ENCODE data around the gene DLL1. TPM values are rescaled to one million over a fixed set of nuclear protein-coding genes. Genes with fewer than 3 reads are reported as not detected.
"Not testable (repeated sequence)": the region's sequence is repeated elsewhere in the genome, so short reads cannot be mapped to it uniquely, and the experiment has no call there.

The DLL1 gene, protein sequence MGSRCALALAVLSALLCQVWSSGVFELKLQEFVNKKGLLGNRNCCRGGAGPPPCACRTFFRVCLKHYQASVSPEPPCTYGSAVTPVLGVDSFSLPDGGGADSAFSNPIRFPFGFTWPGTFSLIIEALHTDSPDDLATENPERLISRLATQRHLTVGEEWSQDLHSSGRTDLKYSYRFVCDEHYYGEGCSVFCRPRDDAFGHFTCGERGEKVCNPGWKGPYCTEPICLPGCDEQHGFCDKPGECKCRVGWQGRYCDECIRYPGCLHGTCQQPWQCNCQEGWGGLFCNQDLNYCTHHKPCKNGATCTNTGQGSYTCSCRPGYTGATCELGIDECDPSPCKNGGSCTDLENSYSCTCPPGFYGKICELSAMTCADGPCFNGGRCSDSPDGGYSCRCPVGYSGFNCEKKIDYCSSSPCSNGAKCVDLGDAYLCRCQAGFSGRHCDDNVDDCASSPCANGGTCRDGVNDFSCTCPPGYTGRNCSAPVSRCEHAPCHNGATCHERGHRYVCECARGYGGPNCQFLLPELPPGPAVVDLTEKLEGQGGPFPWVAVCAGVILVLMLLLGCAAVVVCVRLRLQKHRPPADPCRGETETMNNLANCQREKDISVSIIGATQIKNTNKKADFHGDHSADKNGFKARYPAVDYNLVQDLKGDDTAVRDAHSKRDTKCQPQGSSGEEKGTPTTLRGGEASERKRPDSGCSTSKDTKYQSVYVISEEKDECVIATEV
- total RNA-seq: 11.9 TPM
- polyA plus RNA-seq (ENCODE audit: insufficient read depth, low read depth, low replicate concordance): 4.5 TPM
- long read RNA-seq, donor 1, partial matches to known transcripts: 0 of 1 reads
- long read RNA-seq, donor 1, other reads (novel, unspliced or antisense): 0 of 1 reads
- long read RNA-seq, donor 2, partial matches to known transcripts: 0 of 1 reads
- long read RNA-seq, donor 2, other reads (novel, unspliced or antisense): 0 of 1 reads
- long read RNA-seq, donor 3, partial matches to known transcripts: 0 of 2 reads
- long read RNA-seq, donor 3, other reads (novel, unspliced or antisense): 0 of 2 reads
- long read RNA-seq, donor 4, partial matches to known transcripts: 0 of 1 reads
- long read RNA-seq, donor 4, other reads (novel, unspliced or antisense): 0 of 1 reads
- long read RNA-seq, donor 5: 0 reads
- long read RNA-seq, donor 6: 0 reads
- long read RNA-seq, donor 7, partial matches to known transcripts: 3 of 10 reads
- long read RNA-seq, donor 7, other reads (novel, unspliced or antisense): 7 of 10 reads
- long read RNA-seq, donor 8, partial matches to known transcripts: 0 of 1 reads
- long read RNA-seq, donor 8, other reads (novel, unspliced or antisense): 0 of 1 reads
- long read RNA-seq, donor 9: 0 reads
- long read RNA-seq, donor 10, partial matches to known transcripts: 0 of 2 reads
- long read RNA-seq, donor 10, other reads (novel, unspliced or antisense): 0 of 2 reads

DNA sequence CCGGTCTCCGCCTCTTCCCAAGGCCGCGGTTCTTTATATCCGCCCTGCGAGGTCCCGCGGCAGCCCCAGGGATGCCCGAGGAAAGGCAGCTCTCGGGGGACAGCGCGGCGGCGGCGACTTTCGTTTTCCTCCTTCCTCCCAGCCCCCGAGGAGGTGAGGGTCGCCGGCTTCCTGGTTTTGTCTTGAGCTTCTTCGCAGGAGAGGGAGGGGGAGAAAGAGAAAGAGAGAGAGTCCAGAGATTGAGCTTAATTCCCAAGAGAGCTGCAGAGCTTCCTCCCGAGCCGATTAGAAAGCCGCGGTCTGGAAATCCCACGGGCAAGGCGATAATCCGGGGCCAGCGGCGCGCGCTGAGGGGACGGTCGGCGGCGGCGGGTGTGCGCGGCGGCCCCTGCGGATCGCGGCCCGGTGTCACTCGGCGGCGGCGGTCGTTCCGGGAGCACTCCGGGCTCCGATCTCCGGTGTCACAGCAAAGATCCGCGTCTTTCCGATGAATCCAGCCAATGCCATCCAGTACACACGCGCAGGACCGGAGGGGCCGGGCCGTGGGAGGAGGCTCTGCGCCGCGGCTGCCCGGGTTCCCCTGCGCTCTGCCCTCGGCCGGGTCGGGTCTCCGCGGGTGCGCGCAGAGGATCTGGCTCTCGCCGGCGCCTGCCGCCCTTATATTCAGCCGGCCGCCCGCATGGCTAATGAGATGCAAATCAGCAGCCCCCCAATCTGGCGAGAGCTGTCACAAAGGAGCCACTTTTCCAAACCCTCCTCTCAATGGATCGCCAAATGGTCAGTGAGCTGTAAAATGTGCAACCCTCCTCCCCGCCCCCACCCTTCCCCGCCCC lies at the start of gene DLL1:
Gene DLL1 (minus strand): TSS at position 783 of the 833 bp plus-strand sequence. CDS start 939 bp downstream, outside the sequence.
- H3K27ac ChIP-seq (ENCODE audit: low read depth in 2 of 2, low read length in 2 of 2): peak within 1 kb of the TSS; percentile 41 to 52
- FAIRE-seq: no peak
- TF ChIP-seq, protein P1, sequence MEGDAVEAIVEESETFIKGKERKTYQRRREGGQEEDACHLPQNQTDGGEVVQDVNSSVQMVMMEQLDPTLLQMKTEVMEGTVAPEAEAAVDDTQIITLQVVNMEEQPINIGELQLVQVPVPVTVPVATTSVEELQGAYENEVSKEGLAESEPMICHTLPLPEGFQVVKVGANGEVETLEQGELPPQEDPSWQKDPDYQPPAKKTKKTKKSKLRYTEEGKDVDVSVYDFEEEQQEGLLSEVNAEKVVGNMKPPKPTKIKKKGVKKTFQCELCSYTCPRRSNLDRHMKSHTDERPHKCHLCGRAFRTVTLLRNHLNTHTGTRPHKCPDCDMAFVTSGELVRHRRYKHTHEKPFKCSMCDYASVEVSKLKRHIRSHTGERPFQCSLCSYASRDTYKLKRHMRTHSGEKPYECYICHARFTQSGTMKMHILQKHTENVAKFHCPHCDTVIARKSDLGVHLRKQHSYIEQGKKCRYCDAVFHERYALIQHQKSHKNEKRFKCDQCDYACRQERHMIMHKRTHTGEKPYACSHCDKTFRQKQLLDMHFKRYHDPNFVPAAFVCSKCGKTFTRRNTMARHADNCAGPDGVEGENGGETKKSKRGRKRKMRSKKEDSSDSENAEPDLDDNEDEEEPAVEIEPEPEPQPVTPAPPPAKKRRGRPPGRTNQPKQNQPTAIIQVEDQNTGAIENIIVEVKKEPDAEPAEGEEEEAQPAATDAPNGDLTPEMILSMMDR (IDR thresholded peaks at IDR 0.05; ENCODE audit: borderline replicate concordance, extremely low read depth, insufficient read depth): no peak
- H3K9ac ChIP-seq (ENCODE audit: low read length in 3 of 3): no peak within 1 kb of the TSS
- H3K27me3 ChIP-seq (ENCODE audit: control insufficient read depth, insufficient read depth, low read length): peaks cover 27% of the 10 kb centered on the region
- peaks cover 0 to 30% (median 0%) of the 10 kb centered on the region in 3 donors for H3K4me1 ChIP-seq (ENCODE audit: control insufficient read depth in 2 of 3, insufficient read depth in 2 of 3, low read depth in 1 of 3, low read length in 3 of 3)
- H3K36me3 ChIP-seq (ENCODE audit: control insufficient read depth in 2 of 3, insufficient read depth in 3 of 3, low read length in 3 of 3): no peaks in the 10 kb centered on the region
- intact Hi-C loops (cut with DNase I): no loop called here
- peak; percentile 70 to 91 (median 80) for DNase-seq
- H3K9me3 ChIP-seq (ENCODE audit: control insufficient read depth in 2 of 3, insufficient read depth in 1 of 3, low read length in 3 of 3): no peaks in the 10 kb centered on the region
- H3K4me3 ChIP-seq (ENCODE audit: low read length in 3 of 3): peak within 1 kb of the TSS; percentile 20 to 73 (median 64)

DNA sequence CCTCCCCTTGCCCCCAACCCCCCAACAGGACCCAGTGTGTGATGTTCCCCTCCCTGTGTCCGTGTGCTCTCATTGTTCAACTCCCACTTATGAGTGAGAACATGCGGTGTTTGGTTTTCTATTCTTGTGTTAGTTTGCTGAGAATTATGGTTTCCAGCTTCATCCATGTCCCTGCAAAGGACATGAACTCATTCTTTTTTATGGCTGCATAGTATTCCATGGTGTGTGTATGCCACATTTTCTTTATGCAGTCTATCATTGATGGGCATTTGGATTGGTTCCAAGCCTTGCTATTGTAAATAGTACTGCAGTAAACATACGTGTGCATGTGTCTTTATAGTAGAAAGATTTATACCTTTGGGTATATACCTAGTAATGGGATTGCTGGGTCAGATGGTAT lies 44.3 kb upstream of the DLL1 start:
- H3K27me3 ChIP-seq (ENCODE audit: control insufficient read depth, insufficient read depth, low read length); FAIRE-seq; H3K4me3 ChIP-seq (ENCODE audit: low read length in 3 of 3); H3K36me3 ChIP-seq (ENCODE audit: control insufficient read depth in 2 of 3, insufficient read depth in 3 of 3, low read length in 3 of 3); intact Hi-C loops (cut with DNase I); H3K9ac ChIP-seq (ENCODE audit: low read length in 3 of 3); H3K4me1 ChIP-seq (ENCODE audit: control insufficient read depth in 2 of 3, insufficient read depth in 2 of 3, low read depth in 1 of 3, low read length in 3 of 3); H3K27ac ChIP-seq (ENCODE audit: low read depth in 2 of 2, low read length in 2 of 2); DNase-seq; H3K9me3 ChIP-seq (ENCODE audit: control insufficient read depth in 2 of 3, insufficient read depth in 1 of 3, low read length in 3 of 3): not testable (repeated sequence)

DNA sequence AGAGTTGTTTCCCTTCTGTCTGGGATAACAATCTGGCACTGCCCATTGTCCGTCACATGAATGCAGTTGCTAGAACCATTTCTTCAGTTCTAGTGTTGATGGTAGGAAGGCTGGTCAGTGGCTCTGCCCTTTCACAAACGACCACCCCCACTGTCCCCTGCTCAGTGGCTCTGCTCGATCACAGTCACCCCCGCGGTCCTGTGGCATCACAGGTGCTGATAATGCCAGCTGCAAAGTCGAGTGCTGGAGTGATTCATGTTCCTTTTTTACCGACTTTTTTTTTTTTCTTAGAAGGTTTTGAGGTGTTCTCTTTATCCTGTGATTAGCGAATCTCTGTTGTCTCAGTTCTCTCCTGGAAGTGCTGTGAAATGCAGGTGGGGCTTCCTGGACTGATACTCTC lies 38.4 kb upstream of the DLL1 start:
- H3K4me3 ChIP-seq (ENCODE audit: low read length in 3 of 3): no peak overlapping the region
- H3K36me3 ChIP-seq (ENCODE audit: control insufficient read depth in 2 of 3, insufficient read depth in 3 of 3, low read length in 3 of 3): peaks cover 7 to 18% (median 18%) of the 10 kb centered on the region in 3 donors
- no peak overlapping the region for H3K27ac ChIP-seq (ENCODE audit: low read depth in 2 of 2, low read length in 2 of 2)
- H3K9me3 ChIP-seq (ENCODE audit: control insufficient read depth in 2 of 3, insufficient read depth in 1 of 3, low read length in 3 of 3): no peaks in the 10 kb centered on the region
- no peaks in the 10 kb centered on the region for H3K27me3 ChIP-seq (ENCODE audit: control insufficient read depth, insufficient read depth, low read length)
- no peak overlapping the region for H3K9ac ChIP-seq (ENCODE audit: low read length in 3 of 3)
- TF ChIP-seq, protein P1 (IDR thresholded peaks at IDR 0.05; ENCODE audit: borderline replicate concordance, extremely low read depth, insufficient read depth): no peak
- no peaks in the 10 kb centered on the region for H3K4me1 ChIP-seq (ENCODE audit: control insufficient read depth in 2 of 3, insufficient read depth in 2 of 3, low read depth in 1 of 3, low read length in 3 of 3)
- no peak for DNase-seq
- intact Hi-C loops (cut with DNase I): no loop called here
- no peak for FAIRE-seq
